Endothelial cell of umbilical vein (primary cell): ENCODE data around the gene MYH16. TPM values are rescaled to one million over a fixed set of nuclear protein-coding genes. Genes with fewer than 3 reads are reported as not detected.

Source experiments
- BruUV-seq: library from RNA; stranded (reverse); fragments of 400-500 nt; replicated peaks from 2 replicates; lab custom pipeline; 2021; lab: Mats Ljungman, UMichigan
- CTCF ChIA-PET: fragments of 300-600, 350-600 bp; sonication (Branson Sonifier 250); formaldehyde crosslinking; loops from one replicate; lab custom pipeline; 2021; ENCODE audit warnings: antibody characterized with exemption, inconsistent platforms; lab: Charles Lee
- POLR2A ChIA-PET: fragments of 300-600, 350-600 bp; sonication (Branson Sonifier 250); formaldehyde crosslinking; loops from one replicate; lab custom pipeline; 2021; ENCODE audit warnings: antibody characterized with exemption, inconsistent platforms; lab: Charles Lee
- DNase-seq: peaks from one replicate; pipeline ENCODE4 v3.0.0-alpha.2; 2011; ENCODE audit warnings: low read depth, low spot score
- FAIRE-seq: peaks from 2 replicates; lab custom pipeline; 2011; peaks lifted over from hg19 to GRCh38; lab: Jason Lieb, UNC
- H2AFZ ChIP-seq: 2 replicates; pipeline ENCODE4 v1.6.0; 2012; ENCODE audit warnings: low read depth, low read length, control low read depth, inconsistent platforms
- H3K27ac ChIP-seq: 2 replicates; pipeline ENCODE4 v1.5.1; 2011; ENCODE audit warnings: low read depth, mild to moderate bottlenecking, control low read depth, low read length, moderate library complexity; ENCODE audit not compliant: insufficient read depth
- H3K27me3 ChIP-seq, 2 experiments: 2 replicates each; pipeline versions ENCODE4 v1.6.0 to v1.6.1; 2011; ENCODE audit warnings: low read length in 2 of 2, mixed read lengths in 1 of 2; ENCODE audit not compliant: control insufficient read depth in 2 of 2, insufficient read depth in 2 of 2
- H3K36me3 ChIP-seq, 2 experiments: 2 replicates in 1 of 2; 3 replicates in 1 of 2; pipeline ENCODE4 v1.5.1; 2011; ENCODE audit warnings: low read length in 2 of 2, mild to moderate bottlenecking in 1 of 2, moderate library complexity in 1 of 2; ENCODE audit not compliant: control insufficient read depth in 2 of 2, insufficient read depth in 2 of 2; ENCODE audit errors: extremely low read depth in 1 of 2
- H3K4me1 ChIP-seq: 3 replicates; pipeline ENCODE4 v1.5.1; 2011; ENCODE audit warnings: mild to moderate bottlenecking, low read length; ENCODE audit not compliant: control insufficient read depth, insufficient read depth; ENCODE audit errors: extremely low read depth
- H3K4me2 ChIP-seq: 2 replicates; pipeline ENCODE4 v1.6.1; 2011; ENCODE audit warnings: low read length, control low read depth, mixed read lengths; ENCODE audit not compliant: insufficient read depth
- H3K4me3 ChIP-seq, 3 experiments: fragments of 200-600 bp in 1 of 3; sonication (generic), shearing (Covaris generic) in 1 of 3; replicated peaks in 1 of 3; 2 replicates each; pipeline ENCODE4 v1.5.1; 2011 to 2016; ENCODE audit warnings: control low read depth in 3 of 3, low read length in 3 of 3, mild to moderate bottlenecking in 2 of 3, inconsistent platforms in 1 of 3, low read depth in 1 of 3, moderate library complexity in 1 of 3; ENCODE audit not compliant: insufficient read depth in 1 of 3
- H3K79me2 ChIP-seq: 2 replicates; pipeline ENCODE4 v1.6.0; 2012; ENCODE audit warnings: low read length, inconsistent platforms; ENCODE audit not compliant: control insufficient read depth, insufficient read depth
- H3K9ac ChIP-seq: replicated peaks from 2 replicates; pipeline ENCODE3; 2011; ENCODE audit warnings: low read length, control low read depth; ENCODE audit not compliant: insufficient read depth; ENCODE audit errors: extremely low read depth
- H3K9me1 ChIP-seq: replicated peaks from 3 replicates; pipeline ENCODE4 v1.6.0; 2011; ENCODE audit warnings: mild to moderate bottlenecking, low read length; ENCODE audit not compliant: control insufficient read depth, insufficient read depth; ENCODE audit errors: extremely low read depth
- H3K9me3 ChIP-seq: replicated peaks from 2 replicates; pipeline ENCODE4 v1.5.1; 2012; ENCODE audit warnings: low read length, inconsistent platforms; ENCODE audit not compliant: control insufficient read depth, insufficient read depth
- H4K20me1 ChIP-seq: replicated peaks from 2 replicates; pipeline ENCODE3; 2011; ENCODE audit warnings: mild to moderate bottlenecking, low read length; ENCODE audit not compliant: control insufficient read depth, insufficient read depth; ENCODE audit errors: extremely low read depth
- CTCF ChIP-seq, 2 donors: IDR thresholded peaks; 1 replicate in 1 of 2; 2 replicates in 1 of 2; pipeline ENCODE4 v1.5.1; 2011; ENCODE audit warnings: low read length in 2 of 2, mild to moderate bottlenecking in 2 of 2, moderate library complexity in 2 of 2, control low read depth in 1 of 2, inconsistent platforms in 1 of 2, low read depth in 1 of 2; ENCODE audit not compliant: insufficient read depth in 1 of 2; ENCODE audit errors: extremely low read depth in 1 of 2
- EZH2 ChIP-seq: IDR thresholded peaks from 2 replicates; pipeline ENCODE4 v1.6.1; 2012; ENCODE audit warnings: borderline replicate concordance, low read depth, mild to moderate bottlenecking, moderate library complexity, low read length, inconsistent platforms; ENCODE audit not compliant: severe bottlenecking
- FOS ChIP-seq: IDR thresholded peaks from 2 replicates; pipeline ENCODE4 v1.6.1; 2011; ENCODE audit warnings: mild to moderate bottlenecking, low read length, moderate library complexity, borderline replicate concordance; ENCODE audit not compliant: insufficient read depth
- GATA2 ChIP-seq: IDR thresholded peaks from 2 replicates; pipeline ENCODE4 v1.7.0; 2011; ENCODE audit warnings: low read depth, mild to moderate bottlenecking, moderate library complexity, mixed read lengths, low read length; ENCODE audit not compliant: insufficient read length, insufficient read depth
- JUN ChIP-seq: IDR thresholded peaks from 2 replicates; pipeline ENCODE4 v1.6.1; 2011; ENCODE audit warnings: borderline replicate concordance, low read depth; ENCODE audit not compliant: insufficient read length, insufficient read depth
- MAX ChIP-seq: IDR thresholded peaks from 2 replicates; pipeline ENCODE4 v1.6.1; 2011; ENCODE audit not compliant: insufficient read depth, insufficient read length
- MYC ChIP-seq: IDR thresholded peaks from one replicate; pipeline ENCODE4 v1.6.1; 2011; ENCODE audit warnings: mild to moderate bottlenecking, low read depth, low read length
- POLR2A ChIP-seq: IDR thresholded peaks from 2 replicates; pipeline ENCODE4 v1.6.1; 2012; ENCODE audit warnings: low read depth, mild to moderate bottlenecking, control low read depth, low read length
- POLR2AphosphoS5 ChIP-seq: IDR thresholded peaks from 2 replicates; pipeline ENCODE4 v1.6.1; 2012; ENCODE audit warnings: low read depth, mild to moderate bottlenecking, control low read depth, low read length, moderate library complexity; ENCODE audit not compliant: insufficient read depth
- dilution Hi-C: fragments of 300-500 bp; cut with MboI; formaldehyde crosslinking; loops from one replicate; pipeline ENCODE4 v1.15.0; 2019; ENCODE audit warnings: low sequenced_read_pairs; ENCODE audit not compliant: extremely low pct_ligation_motif_present
- intact Hi-C: fragments of 100-400 bp; cut with micrococcal nuclease; formaldehyde crosslinking; loops from one replicate; pipeline ENCODE4 v1.10.0; 2022
- polyA plus RNA-seq, 4 experiments: library from polyadenylated mRNA; depleted of rRNA in 3 of 4; stranded (reverse) in 3 of 4; unstranded in 1 of 4; fragments of >200 nt; gene quantifications; 2 replicates each; pipeline versions ENCODE4 v1.2.1 to v1.2.3, GENCODE V29; 2011 to 2012; ENCODE audit warnings: missing spikeins in 1 of 4
- total RNA-seq: library from RNA; stranded (reverse); gene quantifications from 2 replicates; pipeline ENCODE4 v1.2.3, GENCODE V29; 2021

The MYH16 gene
- total and polyA plus RNA-seq, 2 donors (not counting 3 experiments of a cell fraction or from before 2014, with no cell fraction given): 0.01 to 0.11 TPM

- TF ChIP-seq MYC (no peak), JUN (no peak), POLR2A (no peak), CTCF (IDR thresholded peaks at IDR 0.05; ENCODE audit: extremely low read depth in 1 of 2, insufficient read depth in 1 of 2, low read depth in 1 of 2, low read length in 2 of 2) (no peak), POLR2AphosphoS5 (no peak), FOS (no peak), GATA2 (no peak), EZH2 (no peak), MAX (no peak)
- H3K9me1 ChIP-seq: no peaks in the 10 kb centered on the region
- dilution Hi-C loops (no loop called here), intact Hi-C loops (no loop called here)
- no peak overlapping the region for H3K4me2 ChIP-seq
- no peaks in the 10 kb centered on the region for H3K9me3 ChIP-seq
- H3K79me2 ChIP-seq: no peaks in the 10 kb centered on the region
- H3K36me3 ChIP-seq: peaks cover 10 to 27% of the 10 kb centered on the region in 2 experiments
- ChIA-PET POLR2A (no interaction called here), CTCF (interaction anchor here (0.9 kb wide), 1 partner anchor 13 kb away, joined by 3 read pairs; no protein-coding TSS in a partner anchor)
- H3K4me3 ChIP-seq: no peak overlapping the region
- H3K4me1 ChIP-seq: no peaks in the 10 kb centered on the region
- FAIRE-seq: no peak
- H3K27ac ChIP-seq: no peak overlapping the region
- BruUV-seq: no TSS peak
- no peak overlapping the region for H2AFZ ChIP-seq
- DNase-seq: no peak
- no peaks in the 10 kb centered on the region for H4K20me1 ChIP-seq
- H3K9ac ChIP-seq: no peak overlapping the region
- no peaks in the 10 kb centered on the region for H3K27me3 ChIP-seq
Measured at GRCh38 chr7:99352247-99352646, 79.6 kb downstream of the MYH16 start.
